Gastrocnemius medialis (tissue), 4 donors: ENCODE measurements around the gene RIPOR3.

Experiments used
- CTCF ChIP-seq, 5 experiments: fragments of 450-650 bp in 3 of 5; fragments of 200-600 bp in 2 of 5; sonication (generic) in 2 of 5; IDR thresholded peaks in 4 of 5; conservative IDR thresholded peaks in 1 of 5; 1 replicate in 4 of 5; 2 replicates in 1 of 5; pipeline ENCODE4 v1.5.1; 2016 to 2019; ENCODE audit warnings: antibody characterized with exemption in 5 of 5, mild to moderate bottlenecking in 3 of 5, moderate library complexity in 3 of 5
- POLR2A ChIP-seq, 2 donors: fragments of 450-650 bp; IDR thresholded peaks; one replicate each; pipeline ENCODE4 v1.6.1; 2017; ENCODE audit warnings: antibody characterized with exemption in 2 of 2, mild to moderate bottlenecking in 2 of 2, moderate library complexity in 2 of 2

GRCh38 chr20:50583442-50584150, 107.7 kb downstream of the RIPOR3 start:
- TF ChIP-seq POLR2A (IDR thresholded peaks at IDR 0.05): no peak
- no peak for TF ChIP-seq CTCF (IDR thresholded peaks at IDR 0.05 in 4 of 5, conservative IDR thresholded peaks at IDR 0.05 in 1 of 5)
